NCI-H1436 treated with DMSO at 0.1 percent for 48 hours (cell line): Measurements from ENCODE around the gene FGD5.

ENCODE experiments used
- DNase-seq: peaks from one replicate; lab custom pipeline; 2025; lab: John Stamatoyannopoulos, UW

FGD5 gene

DNA sequence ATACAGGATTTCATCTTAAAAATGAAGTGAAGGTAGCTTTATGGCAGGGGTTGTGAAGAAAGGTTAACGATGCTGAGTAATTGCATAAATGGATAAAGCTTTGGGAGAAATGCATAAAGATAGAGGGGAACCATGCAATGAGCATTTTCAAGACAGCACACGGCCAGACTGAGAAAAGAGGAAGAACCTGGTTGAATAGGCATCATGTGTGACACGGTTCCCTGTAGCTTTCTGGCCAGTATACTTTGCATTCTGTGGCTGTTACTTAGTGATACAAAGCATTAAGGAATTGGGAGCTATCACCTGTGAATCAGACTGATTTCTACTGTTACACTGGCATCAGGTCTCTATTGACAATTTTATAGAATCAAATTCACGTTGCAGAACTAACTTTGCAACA, 161.9 kb downstream of the FGD5 start:
- no peak for DNase-seq
